ENCODE measurements around the gene LACTB. TPM values are rescaled to one million over a fixed set of nuclear protein-coding genes. Genes with fewer than 3 reads are reported as not detected.
A peak's percentile ranks its signal among the peaks of the same experiment; 100 is the strongest.
"Not testable (repeated sequence)": the region's sequence is repeated elsewhere in the genome, so short reads cannot be mapped to it uniquely, and the experiment has no call there.

Gene LACTB
- polyA plus RNA-seq, 4 donors, result 13.9 to 26.7 (median 20.8) TPM

- WGBS, 3 donors, result 20 to 23% (median 21%) methylated on average over 6 of the region's 6 CpGs
- DNase-seq, result peak; percentile 88 to 89
- FAIRE-seq, result no peak
- H3K27me3 ChIP-seq (ENCODE audit: control insufficient read depth in 3 of 3, insufficient read depth in 3 of 3, low read length in 3 of 3), result no peaks in the 10 kb centered on the region
- H3K4me3 ChIP-seq (ENCODE audit: low read depth in 1 of 3, low read length in 3 of 3), result no peak overlapping the region
- no peaks in the 10 kb centered on the region for H3K9me3 ChIP-seq (ENCODE audit: control insufficient read depth in 2 of 2, insufficient read depth in 1 of 2, low read depth in 1 of 2, low read length in 1 of 2)
- no peaks in the 10 kb centered on the region for H3K36me3 ChIP-seq (ENCODE audit: control insufficient read depth in 3 of 3, insufficient read depth in 2 of 3, low read depth in 1 of 3, low read length in 3 of 3)
- no peak overlapping the region for H3K27ac ChIP-seq (ENCODE audit: low read depth in 1 of 3, low read length in 2 of 3)
- H3K4me1 ChIP-seq (ENCODE audit: control insufficient read depth in 3 of 3, insufficient read depth in 2 of 3, low read depth in 1 of 3, low read length in 2 of 3), result peaks cover 0 to 12% (median 0%) of the 10 kb centered on the region in 3 donors
Observed at GRCh38 chr15:63093486-63094205, 28.0 kb upstream of the LACTB start.

GRCh38 chr15:63094495-63094931 is 27.1 kb upstream of the LACTB start:
- H3K4me1 ChIP-seq (ENCODE audit: control insufficient read depth in 3 of 3, insufficient read depth in 2 of 3, low read depth in 1 of 3, low read length in 2 of 3), result peaks cover 0 to 4% (median 0%) of the 10 kb centered on the region in 3 donors
- no peak for FAIRE-seq
- H3K27me3 ChIP-seq (ENCODE audit: control insufficient read depth in 3 of 3, insufficient read depth in 3 of 3, low read length in 3 of 3), result no peaks in the 10 kb centered on the region
- no peaks in the 10 kb centered on the region for H3K36me3 ChIP-seq (ENCODE audit: control insufficient read depth in 3 of 3, insufficient read depth in 2 of 3, low read depth in 1 of 3, low read length in 3 of 3)
- no peaks in the 10 kb centered on the region for H3K9me3 ChIP-seq (ENCODE audit: control insufficient read depth in 2 of 2, insufficient read depth in 1 of 2, low read depth in 1 of 2, low read length in 1 of 2)
- no peak overlapping the region for H3K4me3 ChIP-seq (ENCODE audit: low read depth in 1 of 3, low read length in 3 of 3)
- 75 to 83% (median 82%) methylated on average over 2 of the region's 2 CpGs for WGBS, 3 donors
- no peak for DNase-seq
- H3K27ac ChIP-seq (ENCODE audit: low read depth in 1 of 3, low read length in 2 of 3), result peak overlapping the region in 1 of 3 donors; percentile 9

GRCh38 chr15:63096178-63096577 is 25.5 kb upstream of the LACTB start:
- H3K36me3 ChIP-seq (ENCODE audit: control insufficient read depth in 3 of 3, insufficient read depth in 2 of 3, low read depth in 1 of 3, low read length in 3 of 3), result no peaks in the 10 kb centered on the region
- no peak overlapping the region for H3K4me3 ChIP-seq (ENCODE audit: low read depth in 1 of 3, low read length in 3 of 3)
- H3K27me3 ChIP-seq (ENCODE audit: control insufficient read depth in 3 of 3, insufficient read depth in 3 of 3, low read length in 3 of 3), result no peaks in the 10 kb centered on the region
- DNase-seq (no peak), FAIRE-seq (no peak)
- no peak overlapping the region for H3K27ac ChIP-seq (ENCODE audit: low read depth in 1 of 3, low read length in 2 of 3)
- WGBS, 3 donors, result 94 to 95% (median 94%) methylated on average over 4 of the region's 4 CpGs
- peaks cover 0 to 2% of the 10 kb centered on the region in 2 donors for H3K9me3 ChIP-seq (ENCODE audit: control insufficient read depth in 2 of 2, insufficient read depth in 1 of 2, low read depth in 1 of 2, low read length in 1 of 2)
- no peaks in the 10 kb centered on the region for H3K4me1 ChIP-seq (ENCODE audit: control insufficient read depth in 3 of 3, insufficient read depth in 2 of 3, low read depth in 1 of 3, low read length in 2 of 3)

GRCh38 chr15:63098901-63099300 is 22.8 kb upstream of the LACTB start:
- H3K9me3 ChIP-seq (ENCODE audit: control insufficient read depth in 2 of 2, insufficient read depth in 1 of 2, low read depth in 1 of 2, low read length in 1 of 2); DNase-seq; H3K4me3 ChIP-seq (ENCODE audit: low read depth in 1 of 3, low read length in 3 of 3); H3K27ac ChIP-seq (ENCODE audit: low read depth in 1 of 3, low read length in 2 of 3); H3K36me3 ChIP-seq (ENCODE audit: control insufficient read depth in 3 of 3, insufficient read depth in 2 of 3, low read depth in 1 of 3, low read length in 3 of 3); FAIRE-seq; H3K27me3 ChIP-seq (ENCODE audit: control insufficient read depth in 3 of 3, insufficient read depth in 3 of 3, low read length in 3 of 3); H3K4me1 ChIP-seq (ENCODE audit: control insufficient read depth in 3 of 3, insufficient read depth in 2 of 3, low read depth in 1 of 3, low read length in 2 of 3): not testable (repeated sequence)
- WGBS, 3 donors, result 90 to 93% (median 91%) methylated on average over 10 to 29 of the region's 33 CpGs

- not testable (repeated sequence) for H3K9me3 ChIP-seq (ENCODE audit: control insufficient read depth in 2 of 2, insufficient read depth in 1 of 2, low read depth in 1 of 2, low read length in 1 of 2); H3K4me1 ChIP-seq (ENCODE audit: control insufficient read depth in 3 of 3, insufficient read depth in 2 of 3, low read depth in 1 of 3, low read length in 2 of 3); H3K27me3 ChIP-seq (ENCODE audit: control insufficient read depth in 3 of 3, insufficient read depth in 3 of 3, low read length in 3 of 3); H3K27ac ChIP-seq (ENCODE audit: low read depth in 1 of 3, low read length in 2 of 3); DNase-seq; FAIRE-seq; H3K4me3 ChIP-seq (ENCODE audit: low read depth in 1 of 3, low read length in 3 of 3); H3K36me3 ChIP-seq (ENCODE audit: control insufficient read depth in 3 of 3, insufficient read depth in 2 of 3, low read depth in 1 of 3, low read length in 3 of 3)
- 37 to 64% (median 47%) methylated on average over 3 to 5 of the region's 5 CpGs for WGBS, 3 donors
Observed at GRCh38 chr15:63099581-63099980, 22.1 kb upstream of the LACTB start.

- Histone ChIP-seq H3K9me3 (ENCODE audit: control insufficient read depth in 2 of 2, insufficient read depth in 1 of 2, low read depth in 1 of 2, low read length in 1 of 2) (peaks cover 0 to 11% of the 10 kb centered on the region in 2 donors), H3K4me3 (ENCODE audit: low read depth in 1 of 3, low read length in 3 of 3) (no peak overlapping the region), H3K27me3 (ENCODE audit: control insufficient read depth in 3 of 3, insufficient read depth in 3 of 3, low read length in 3 of 3) (no peaks in the 10 kb centered on the region), H3K4me1 (ENCODE audit: control insufficient read depth in 3 of 3, insufficient read depth in 2 of 3, low read depth in 1 of 3, low read length in 2 of 3) (peaks cover 0 to 3% (median 2%) of the 10 kb centered on the region in 3 donors), H3K27ac (ENCODE audit: low read depth in 1 of 3, low read length in 2 of 3) (no peak overlapping the region), H3K36me3 (ENCODE audit: control insufficient read depth in 3 of 3, insufficient read depth in 2 of 3, low read depth in 1 of 3, low read length in 3 of 3) (no peaks in the 10 kb centered on the region)
- DNase-seq, result no peak
- 68 to 81% (median 76%) methylated on average over 3 of the region's 3 CpGs for WGBS, 3 donors
- FAIRE-seq, result no peak
Observed at GRCh38 chr15:63103416-63103815, 18.2 kb upstream of the LACTB start.

GRCh38 chr15:63104727-63105126 is 16.9 kb upstream of the LACTB start:
- FAIRE-seq (no peak), DNase-seq (no peak)
- Histone ChIP-seq H3K36me3 (ENCODE audit: control insufficient read depth in 3 of 3, insufficient read depth in 2 of 3, low read depth in 1 of 3, low read length in 3 of 3) (no peaks in the 10 kb centered on the region), H3K4me1 (ENCODE audit: control insufficient read depth in 3 of 3, insufficient read depth in 2 of 3, low read depth in 1 of 3, low read length in 2 of 3) (peaks cover 2 to 4% (median 3%) of the 10 kb centered on the region in 3 donors), H3K27me3 (ENCODE audit: control insufficient read depth in 3 of 3, insufficient read depth in 3 of 3, low read length in 3 of 3) (no peaks in the 10 kb centered on the region), H3K27ac (ENCODE audit: low read depth in 1 of 3, low read length in 2 of 3) (no peak overlapping the region), H3K9me3 (ENCODE audit: control insufficient read depth in 2 of 2, insufficient read depth in 1 of 2, low read depth in 1 of 2, low read length in 1 of 2) (peaks cover 0 to 11% of the 10 kb centered on the region in 2 donors), H3K4me3 (ENCODE audit: low read depth in 1 of 3, low read length in 3 of 3) (no peak overlapping the region)
- WGBS, 3 donors, result 68 to 82% (median 79%) methylated on average over 7 of the region's 7 CpGs

- not testable (repeated sequence) for H3K36me3 ChIP-seq (ENCODE audit: control insufficient read depth in 3 of 3, insufficient read depth in 2 of 3, low read depth in 1 of 3, low read length in 3 of 3); FAIRE-seq; H3K4me1 ChIP-seq (ENCODE audit: control insufficient read depth in 3 of 3, insufficient read depth in 2 of 3, low read depth in 1 of 3, low read length in 2 of 3); H3K27me3 ChIP-seq (ENCODE audit: control insufficient read depth in 3 of 3, insufficient read depth in 3 of 3, low read length in 3 of 3); DNase-seq; H3K27ac ChIP-seq (ENCODE audit: low read depth in 1 of 3, low read length in 2 of 3); H3K4me3 ChIP-seq (ENCODE audit: low read depth in 1 of 3, low read length in 3 of 3)
- WGBS, 3 donors, result 74 to 80% (median 78%) methylated on average over 8 of the region's 8 CpGs
- peaks cover 0 to 11% of the 10 kb centered on the region in 2 donors for H3K9me3 ChIP-seq (ENCODE audit: control insufficient read depth in 2 of 2, insufficient read depth in 1 of 2, low read depth in 1 of 2, low read length in 1 of 2)
Observed at GRCh38 chr15:63105354-63105753, 16.3 kb upstream of the LACTB start.

Measured in small intestine (tissue), 7 donors.